Measurements from ENCODE around the gene PIWIL4.
A peak's percentile ranks its signal among the peaks of the same experiment; 100 is the strongest.
"Not testable (repeated sequence)": the region's sequence is repeated elsewhere in the genome, so short reads cannot be mapped to it uniquely, and the experiment has no call there.

The PIWIL4 gene

GRCh38 chr11:94586978-94587377 lies 19.8 kb downstream of the PIWIL4 start:
- DNase-seq = no peak

- no peak for DNase-seq
Measured at GRCh38 chr11:94588366-94588942, 21.3 kb downstream of the PIWIL4 start.

GRCh38 chr11:94590352-94591041 lies 23.3 kb downstream of the PIWIL4 start:
- DNase-seq = no peak

- no peak for DNase-seq
Measured at GRCh38 chr11:94593030-94593429, 25.9 kb downstream of the PIWIL4 start.

- DNase-seq = no peak
Measured at GRCh38 chr11:94595076-94595475, 27.9 kb downstream of the PIWIL4 start.

- DNase-seq = no peak
Measured at GRCh38 chr11:94597896-94598295, 30.7 kb downstream of the PIWIL4 start.

- DNase-seq = no peak
Measured at GRCh38 chr11:94599510-94599909, 32.3 kb downstream of the PIWIL4 start.

GRCh38 chr11:94602430-94603372 lies 35.5 kb downstream of the PIWIL4 start:
- peak in 1 of 2 experiments; percentile 6 for DNase-seq

- no peak for DNase-seq
Measured at GRCh38 chr11:94603587-94603986, 36.4 kb downstream of the PIWIL4 start.

- no peak for DNase-seq
Measured at GRCh38 chr11:94604482-94604881, 37.3 kb downstream of the PIWIL4 start.

GRCh38 chr11:94613120-94613519 lies 46.0 kb downstream of the PIWIL4 start:
- no peak for DNase-seq

- DNase-seq = peak; percentile 12 to 17
Measured at GRCh38 chr11:94623120-94623735, 56.1 kb downstream of the PIWIL4 start.

GRCh38 chr11:94625422-94625821 lies 58.3 kb downstream of the PIWIL4 start:
- not testable (repeated sequence) for DNase-seq

GRCh38 chr11:94627003-94627560 lies 59.9 kb downstream of the PIWIL4 start:
- not testable (repeated sequence) for DNase-seq

GRCh38 chr11:94629741-94630140 lies 62.6 kb downstream of the PIWIL4 start:
- no peak for DNase-seq

GRCh38 chr11:94630221-94630620 lies 63.1 kb downstream of the PIWIL4 start:
- no peak for DNase-seq

GRCh38 chr11:94632356-94632755 lies 65.2 kb downstream of the PIWIL4 start:
- DNase-seq = no peak

- no peak for DNase-seq
Measured at GRCh38 chr11:94635072-94635471, 67.9 kb downstream of the PIWIL4 start.

GRCh38 chr11:94636388-94636949 lies 69.3 kb downstream of the PIWIL4 start:
- no peak for DNase-seq

- no peak for DNase-seq
Measured at GRCh38 chr11:94638301-94638901, 71.2 kb downstream of the PIWIL4 start.

- DNase-seq = no peak
Measured at GRCh38 chr11:94638902-94639373, 71.8 kb downstream of the PIWIL4 start.
